ENCODE data around the gene MTMR2.

MTMR2 gene

GRCh38 chr11:95937358-95937757, 13.5 kb upstream of the MTMR2 start:
- no peak for TF ChIP-seq GABPA (IDR thresholded peaks at IDR 0.05; ENCODE audit: low read depth)
- TF ChIP-seq SPI1 (IDR thresholded peaks at IDR 0.05; ENCODE audit: borderline replicate concordance, low read depth) = no peak
- TF ChIP-seq, protein P1, sequence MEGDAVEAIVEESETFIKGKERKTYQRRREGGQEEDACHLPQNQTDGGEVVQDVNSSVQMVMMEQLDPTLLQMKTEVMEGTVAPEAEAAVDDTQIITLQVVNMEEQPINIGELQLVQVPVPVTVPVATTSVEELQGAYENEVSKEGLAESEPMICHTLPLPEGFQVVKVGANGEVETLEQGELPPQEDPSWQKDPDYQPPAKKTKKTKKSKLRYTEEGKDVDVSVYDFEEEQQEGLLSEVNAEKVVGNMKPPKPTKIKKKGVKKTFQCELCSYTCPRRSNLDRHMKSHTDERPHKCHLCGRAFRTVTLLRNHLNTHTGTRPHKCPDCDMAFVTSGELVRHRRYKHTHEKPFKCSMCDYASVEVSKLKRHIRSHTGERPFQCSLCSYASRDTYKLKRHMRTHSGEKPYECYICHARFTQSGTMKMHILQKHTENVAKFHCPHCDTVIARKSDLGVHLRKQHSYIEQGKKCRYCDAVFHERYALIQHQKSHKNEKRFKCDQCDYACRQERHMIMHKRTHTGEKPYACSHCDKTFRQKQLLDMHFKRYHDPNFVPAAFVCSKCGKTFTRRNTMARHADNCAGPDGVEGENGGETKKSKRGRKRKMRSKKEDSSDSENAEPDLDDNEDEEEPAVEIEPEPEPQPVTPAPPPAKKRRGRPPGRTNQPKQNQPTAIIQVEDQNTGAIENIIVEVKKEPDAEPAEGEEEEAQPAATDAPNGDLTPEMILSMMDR (IDR thresholded peaks at IDR 0.05; ENCODE audit: insufficient read depth, low read length) = no peak
- no peak for TF ChIP-seq REST (IDR thresholded peaks at IDR 0.05; ENCODE audit: insufficient replicate concordance, low read depth)
- TF ChIP-seq POLR2AphosphoS5 (IDR thresholded peaks at IDR 0.05; ENCODE audit: low read depth) = no peak
- Histone ChIP-seq H3K4me3 (replicated peaks; ENCODE audit: insufficient read depth, low read length) (no peak overlapping the region), H3K27me3 (ENCODE audit: insufficient read depth, poor library complexity, severe bottlenecking) (no peaks in the 10 kb centered on the region), H3K27ac (replicated peaks) (no peak overlapping the region)
- no peak for DNase-seq (ENCODE audit: low read depth in 1 of 2, low spot score in 1 of 2)

DNA sequence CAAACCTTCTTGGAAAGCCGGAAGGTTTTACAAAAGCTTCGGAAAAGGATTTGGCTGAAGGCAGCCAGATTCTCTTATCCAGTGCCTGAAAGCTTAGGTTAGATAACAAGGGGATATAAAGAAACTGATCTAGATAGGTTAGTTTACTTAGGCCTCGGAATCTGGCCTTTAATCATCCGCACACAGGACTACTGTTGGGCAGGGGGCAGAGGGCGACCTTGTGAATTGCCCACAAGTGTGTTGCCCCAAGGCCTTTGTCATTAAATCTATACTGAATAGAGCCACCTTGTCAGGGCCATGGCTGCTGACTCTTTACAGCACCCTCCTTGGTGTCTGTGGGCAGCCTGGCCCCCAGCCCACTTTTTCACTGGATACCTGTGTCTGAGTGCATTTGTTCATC, 9.7 kb upstream of the MTMR2 start:
- no peak for TF ChIP-seq POLR2AphosphoS5 (IDR thresholded peaks at IDR 0.05; ENCODE audit: low read depth)
- no peak for TF ChIP-seq GABPA (IDR thresholded peaks at IDR 0.05; ENCODE audit: low read depth)
- no peak for TF ChIP-seq SPI1 (IDR thresholded peaks at IDR 0.05; ENCODE audit: borderline replicate concordance, low read depth)
- TF ChIP-seq REST (IDR thresholded peaks at IDR 0.05; ENCODE audit: insufficient replicate concordance, low read depth) = no peak
- TF ChIP-seq, protein P1 (IDR thresholded peaks at IDR 0.05; ENCODE audit: insufficient read depth, low read length) = no peak
- Histone ChIP-seq H3K4me3 (replicated peaks; ENCODE audit: insufficient read depth, low read length) (no peak overlapping the region), H3K27ac (replicated peaks) (no peak overlapping the region), H3K27me3 (ENCODE audit: insufficient read depth, poor library complexity, severe bottlenecking) (no peaks in the 10 kb centered on the region)
- no peak for DNase-seq (ENCODE audit: low read depth in 1 of 2, low spot score in 1 of 2)

GRCh38 chr11:95931916-95932315, 8.0 kb upstream of the MTMR2 start:
- H3K4me3 ChIP-seq (replicated peaks; ENCODE audit: insufficient read depth, low read length) = no peak overlapping the region
- H3K27ac ChIP-seq (replicated peaks) = no peak overlapping the region
- TF ChIP-seq SPI1 (IDR thresholded peaks at IDR 0.05; ENCODE audit: borderline replicate concordance, low read depth) (no peak), GABPA (IDR thresholded peaks at IDR 0.05; ENCODE audit: low read depth) (no peak), REST (IDR thresholded peaks at IDR 0.05; ENCODE audit: insufficient replicate concordance, low read depth) (no peak), POLR2AphosphoS5 (IDR thresholded peaks at IDR 0.05; ENCODE audit: low read depth) (no peak)
- TF ChIP-seq, protein P1 (IDR thresholded peaks at IDR 0.05; ENCODE audit: insufficient read depth, low read length) = no peak
- H3K27me3 ChIP-seq (ENCODE audit: insufficient read depth, poor library complexity, severe bottlenecking) = no peaks in the 10 kb centered on the region
- DNase-seq (ENCODE audit: low read depth in 1 of 2, low spot score in 1 of 2) = no peak
